ENCODE results near the gene SMPX. TPM values are rescaled to one million over a fixed set of nuclear protein-coding genes. Genes with fewer than 3 reads are reported as not detected.

Gene SMPX
- total and polyA plus RNA-seq, 2 donors (not counting 1 experiment from before 2014, with no cell fraction given): not detected

DNA sequence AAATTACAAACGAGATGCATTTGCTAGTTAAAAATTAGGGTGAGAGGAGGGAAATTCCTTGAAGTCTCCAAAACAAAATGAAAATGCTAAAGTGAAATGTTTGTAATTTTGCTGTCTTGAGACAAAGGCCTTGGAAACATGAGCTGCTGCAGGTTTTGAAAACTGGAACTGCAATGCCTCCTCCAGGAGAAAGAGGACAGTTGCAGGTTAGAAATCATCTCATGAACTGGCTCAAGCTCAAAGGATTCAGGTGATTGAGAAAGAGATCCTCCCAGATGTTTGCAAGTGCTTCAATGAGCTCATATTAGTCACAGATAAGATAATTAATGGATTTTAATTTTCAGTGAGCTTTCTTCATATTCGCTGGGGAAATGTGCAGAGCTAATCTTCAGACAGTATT lies 32.4 kb downstream of the SMPX start:
- H3K9ac ChIP-seq (ENCODE audit: insufficient read depth, low read length): no peak overlapping the region
- no peaks in the 10 kb centered on the region for H3K79me2 ChIP-seq (ENCODE audit: control insufficient read depth, insufficient read depth, low read length)
- H3K36me3 ChIP-seq (ENCODE audit: control insufficient read depth, insufficient read depth, low read length): no peaks in the 10 kb centered on the region
- no peak overlapping the region for H3K4me2 ChIP-seq (ENCODE audit: extremely low read depth, insufficient read depth, low read length)
- H3K4me1 ChIP-seq (ENCODE audit: control insufficient read depth, extremely low read depth, insufficient read depth, low read length): no peaks in the 10 kb centered on the region
- H2AFZ ChIP-seq (ENCODE audit: low read length): no peak overlapping the region
- no peaks in the 10 kb centered on the region for H3K27me3 ChIP-seq (ENCODE audit: control insufficient read depth, insufficient read depth, low read length)
- H3K9me3 ChIP-seq (ENCODE audit: control insufficient read depth, insufficient read depth, low read depth, low read length): no peaks in the 10 kb centered on the region
- H4K20me1 ChIP-seq (ENCODE audit: control insufficient read depth, extremely low read depth, insufficient read depth, low read length): no peaks in the 10 kb centered on the region
- TF ChIP-seq EZH2 (IDR thresholded peaks at IDR 0.05; ENCODE audit: low read length, missing control alignments): no peak
- TF ChIP-seq, protein P1, sequence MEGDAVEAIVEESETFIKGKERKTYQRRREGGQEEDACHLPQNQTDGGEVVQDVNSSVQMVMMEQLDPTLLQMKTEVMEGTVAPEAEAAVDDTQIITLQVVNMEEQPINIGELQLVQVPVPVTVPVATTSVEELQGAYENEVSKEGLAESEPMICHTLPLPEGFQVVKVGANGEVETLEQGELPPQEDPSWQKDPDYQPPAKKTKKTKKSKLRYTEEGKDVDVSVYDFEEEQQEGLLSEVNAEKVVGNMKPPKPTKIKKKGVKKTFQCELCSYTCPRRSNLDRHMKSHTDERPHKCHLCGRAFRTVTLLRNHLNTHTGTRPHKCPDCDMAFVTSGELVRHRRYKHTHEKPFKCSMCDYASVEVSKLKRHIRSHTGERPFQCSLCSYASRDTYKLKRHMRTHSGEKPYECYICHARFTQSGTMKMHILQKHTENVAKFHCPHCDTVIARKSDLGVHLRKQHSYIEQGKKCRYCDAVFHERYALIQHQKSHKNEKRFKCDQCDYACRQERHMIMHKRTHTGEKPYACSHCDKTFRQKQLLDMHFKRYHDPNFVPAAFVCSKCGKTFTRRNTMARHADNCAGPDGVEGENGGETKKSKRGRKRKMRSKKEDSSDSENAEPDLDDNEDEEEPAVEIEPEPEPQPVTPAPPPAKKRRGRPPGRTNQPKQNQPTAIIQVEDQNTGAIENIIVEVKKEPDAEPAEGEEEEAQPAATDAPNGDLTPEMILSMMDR (conservative IDR thresholded peaks at IDR 0.05 in 1 of 2, IDR thresholded peaks at IDR 0.05 in 1 of 2; ENCODE audit: low read depth in 1 of 2, low read length in 2 of 2): peak; percentile 54 to 56
- no peak overlapping the region for H3K4me3 ChIP-seq (replicated peaks in 1 of 4; ENCODE audit: control extremely low read depth in 1 of 4, insufficient read depth in 1 of 4, low read depth in 3 of 4, low read length in 4 of 4)
- no peak overlapping the region for H3K27ac ChIP-seq (ENCODE audit: insufficient read depth, low read length)
- DNase-seq (ENCODE audit: low read depth in 2 of 2): peak; percentile 37 to 57

DNA sequence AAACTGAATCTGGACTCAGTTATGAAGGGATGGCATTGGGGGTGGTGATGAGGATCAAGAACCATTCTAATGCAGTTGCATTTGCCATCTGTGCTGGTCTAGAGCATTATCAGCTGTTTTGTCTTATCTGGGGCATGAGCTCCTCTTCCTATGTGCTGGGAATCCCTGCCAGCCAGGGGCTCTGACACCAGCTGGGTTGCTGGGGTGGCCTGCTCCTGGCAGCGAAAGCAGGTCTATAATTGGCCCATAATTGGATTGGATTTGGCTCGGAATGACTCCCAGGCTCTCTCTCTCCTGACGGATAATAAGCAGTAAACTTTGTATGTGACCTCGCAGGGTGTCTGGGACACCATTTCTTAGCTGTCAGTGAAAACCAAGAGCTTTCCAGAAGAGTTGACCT lies 34.1 kb downstream of the SMPX start:
- no peaks in the 10 kb centered on the region for H3K27me3 ChIP-seq (ENCODE audit: control insufficient read depth, insufficient read depth, low read length)
- H3K36me3 ChIP-seq (ENCODE audit: control insufficient read depth, insufficient read depth, low read length): no peaks in the 10 kb centered on the region
- H3K4me2 ChIP-seq (ENCODE audit: extremely low read depth, insufficient read depth, low read length): no peak overlapping the region
- H3K9me3 ChIP-seq (ENCODE audit: control insufficient read depth, insufficient read depth, low read depth, low read length): no peaks in the 10 kb centered on the region
- no peak for DNase-seq (ENCODE audit: low read depth in 2 of 2)
- no peak overlapping the region for H2AFZ ChIP-seq (ENCODE audit: low read length)
- H3K9ac ChIP-seq (ENCODE audit: insufficient read depth, low read length): no peak overlapping the region
- H3K4me1 ChIP-seq (ENCODE audit: control insufficient read depth, extremely low read depth, insufficient read depth, low read length): no peaks in the 10 kb centered on the region
- H3K27ac ChIP-seq (ENCODE audit: insufficient read depth, low read length): no peak overlapping the region
- H4K20me1 ChIP-seq (ENCODE audit: control insufficient read depth, extremely low read depth, insufficient read depth, low read length): no peaks in the 10 kb centered on the region
- no peak for TF ChIP-seq EZH2 (IDR thresholded peaks at IDR 0.05; ENCODE audit: low read length, missing control alignments)
- H3K4me3 ChIP-seq (replicated peaks in 1 of 4; ENCODE audit: control extremely low read depth in 1 of 4, insufficient read depth in 1 of 4, low read depth in 3 of 4, low read length in 4 of 4): no peak overlapping the region
- H3K79me2 ChIP-seq (ENCODE audit: control insufficient read depth, insufficient read depth, low read length): no peaks in the 10 kb centered on the region

DNA sequence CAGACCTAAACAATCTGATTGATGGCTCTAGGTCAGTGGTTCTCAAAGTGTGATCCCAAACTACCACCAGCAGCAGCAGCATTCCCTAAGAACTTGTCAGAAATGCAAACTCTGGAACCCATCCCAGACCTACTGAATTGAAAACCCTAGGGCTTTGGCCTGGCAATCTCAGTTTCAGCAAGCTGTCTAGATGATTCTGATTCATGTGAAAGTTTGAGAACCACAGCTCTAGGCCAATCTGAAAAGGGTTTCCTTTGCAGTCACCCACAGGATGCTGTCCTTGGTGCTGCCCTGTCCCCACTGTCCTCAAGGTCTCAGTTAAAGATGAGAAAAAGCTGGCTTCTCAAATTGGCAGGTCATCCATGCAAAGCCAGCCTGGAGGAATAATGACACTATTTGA lies 34.8 kb downstream of the SMPX start:
- no peak overlapping the region for H3K9ac ChIP-seq (ENCODE audit: insufficient read depth, low read length)
- H3K36me3 ChIP-seq (ENCODE audit: control insufficient read depth, insufficient read depth, low read length): no peaks in the 10 kb centered on the region
- H3K4me1 ChIP-seq (ENCODE audit: control insufficient read depth, extremely low read depth, insufficient read depth, low read length): no peaks in the 10 kb centered on the region
- no peak overlapping the region for H3K4me2 ChIP-seq (ENCODE audit: extremely low read depth, insufficient read depth, low read length)
- no peaks in the 10 kb centered on the region for H3K9me3 ChIP-seq (ENCODE audit: control insufficient read depth, insufficient read depth, low read depth, low read length)
- no peak overlapping the region for H2AFZ ChIP-seq (ENCODE audit: low read length)
- no peak overlapping the region for H3K27ac ChIP-seq (ENCODE audit: insufficient read depth, low read length)
- peak; percentile 8 to 23 for DNase-seq (ENCODE audit: low read depth in 2 of 2)
- no peaks in the 10 kb centered on the region for H3K79me2 ChIP-seq (ENCODE audit: control insufficient read depth, insufficient read depth, low read length)
- H3K4me3 ChIP-seq (replicated peaks in 1 of 4; ENCODE audit: control extremely low read depth in 1 of 4, insufficient read depth in 1 of 4, low read depth in 3 of 4, low read length in 4 of 4): no peak overlapping the region
- no peaks in the 10 kb centered on the region for H4K20me1 ChIP-seq (ENCODE audit: control insufficient read depth, extremely low read depth, insufficient read depth, low read length)
- no peaks in the 10 kb centered on the region for H3K27me3 ChIP-seq (ENCODE audit: control insufficient read depth, insufficient read depth, low read length)
- TF ChIP-seq, protein P1 (conservative IDR thresholded peaks at IDR 0.05 in 1 of 2, IDR thresholded peaks at IDR 0.05 in 1 of 2; ENCODE audit: low read depth in 1 of 2, low read length in 2 of 2): no peak
- no peak for TF ChIP-seq EZH2 (IDR thresholded peaks at IDR 0.05; ENCODE audit: low read length, missing control alignments)

Data from fibroblast of lung (primary cell).